Measurements from ENCODE around the gene SMARCD1.

DNA sequence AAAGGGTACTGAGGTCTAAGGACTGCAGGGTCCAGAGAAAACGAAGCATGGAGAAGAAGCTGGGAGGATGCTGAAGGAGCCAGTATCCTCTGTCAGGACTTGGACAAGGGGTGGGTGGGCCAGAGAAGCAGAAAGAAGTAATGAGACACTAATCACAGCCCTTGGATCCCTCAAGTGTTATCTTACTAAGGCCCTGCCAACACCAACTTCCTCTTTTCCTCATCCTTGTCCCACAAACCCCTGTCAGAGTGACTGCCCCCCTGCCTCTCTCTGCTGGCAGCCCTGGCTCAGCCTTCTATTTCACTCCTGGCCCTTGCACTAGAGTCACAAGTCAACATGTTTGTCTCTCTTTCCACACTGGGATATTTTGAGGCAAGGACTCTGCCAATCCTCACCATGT is 31.6 kb upstream of the SMARCD1 start:
- no peak for TF ChIP-seq SIN3A (IDR thresholded peaks at IDR 0.05; ENCODE audit: borderline replicate concordance, insufficient read depth, low read depth, low read length)
- TF ChIP-seq, protein P1, sequence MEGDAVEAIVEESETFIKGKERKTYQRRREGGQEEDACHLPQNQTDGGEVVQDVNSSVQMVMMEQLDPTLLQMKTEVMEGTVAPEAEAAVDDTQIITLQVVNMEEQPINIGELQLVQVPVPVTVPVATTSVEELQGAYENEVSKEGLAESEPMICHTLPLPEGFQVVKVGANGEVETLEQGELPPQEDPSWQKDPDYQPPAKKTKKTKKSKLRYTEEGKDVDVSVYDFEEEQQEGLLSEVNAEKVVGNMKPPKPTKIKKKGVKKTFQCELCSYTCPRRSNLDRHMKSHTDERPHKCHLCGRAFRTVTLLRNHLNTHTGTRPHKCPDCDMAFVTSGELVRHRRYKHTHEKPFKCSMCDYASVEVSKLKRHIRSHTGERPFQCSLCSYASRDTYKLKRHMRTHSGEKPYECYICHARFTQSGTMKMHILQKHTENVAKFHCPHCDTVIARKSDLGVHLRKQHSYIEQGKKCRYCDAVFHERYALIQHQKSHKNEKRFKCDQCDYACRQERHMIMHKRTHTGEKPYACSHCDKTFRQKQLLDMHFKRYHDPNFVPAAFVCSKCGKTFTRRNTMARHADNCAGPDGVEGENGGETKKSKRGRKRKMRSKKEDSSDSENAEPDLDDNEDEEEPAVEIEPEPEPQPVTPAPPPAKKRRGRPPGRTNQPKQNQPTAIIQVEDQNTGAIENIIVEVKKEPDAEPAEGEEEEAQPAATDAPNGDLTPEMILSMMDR (IDR thresholded peaks at IDR 0.05) = no peak
- no peak for TF ChIP-seq POLR2AphosphoS5 (IDR thresholded peaks at IDR 0.05; ENCODE audit: low read depth, low read length)

All from Panc1 (cell line).